WI38 (cell line): ENCODE measurements around the gene ADGRV1.

Experiments used
- H3K4me3 ChIP-seq: 2 replicates; pipeline ENCODE4 v1.5.1; 2011; ENCODE audit warnings: low read depth, mild to moderate bottlenecking, control low read depth, low read length
- TF ChIP-seq, protein P1 (sequence below): IDR thresholded peaks from 2 replicates; pipeline ENCODE4 v1.5.1; 2012; ENCODE audit warnings: low read depth, mild to moderate bottlenecking, control low read depth, low read length

Gene ADGRV1

DNA sequence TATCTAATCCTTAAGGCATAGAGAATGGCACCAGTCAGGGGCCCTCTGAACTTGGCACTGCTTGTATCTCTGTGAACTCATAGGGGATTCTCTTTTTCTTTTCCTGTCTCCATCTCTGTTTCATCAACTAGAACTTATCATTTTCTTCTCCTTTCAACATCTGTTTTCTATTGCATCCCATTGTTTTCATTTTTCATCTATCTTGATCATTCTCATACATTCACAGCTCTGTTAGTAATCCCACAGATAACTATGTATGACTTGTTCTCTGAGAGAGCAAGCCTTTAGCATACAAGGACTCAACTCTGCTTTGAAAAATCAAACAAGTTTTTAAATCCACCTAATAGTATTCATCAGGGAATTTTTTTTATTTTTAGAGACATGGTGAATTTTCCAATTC is 560.2 kb downstream of the ADGRV1 start:
- TF ChIP-seq, protein P1, sequence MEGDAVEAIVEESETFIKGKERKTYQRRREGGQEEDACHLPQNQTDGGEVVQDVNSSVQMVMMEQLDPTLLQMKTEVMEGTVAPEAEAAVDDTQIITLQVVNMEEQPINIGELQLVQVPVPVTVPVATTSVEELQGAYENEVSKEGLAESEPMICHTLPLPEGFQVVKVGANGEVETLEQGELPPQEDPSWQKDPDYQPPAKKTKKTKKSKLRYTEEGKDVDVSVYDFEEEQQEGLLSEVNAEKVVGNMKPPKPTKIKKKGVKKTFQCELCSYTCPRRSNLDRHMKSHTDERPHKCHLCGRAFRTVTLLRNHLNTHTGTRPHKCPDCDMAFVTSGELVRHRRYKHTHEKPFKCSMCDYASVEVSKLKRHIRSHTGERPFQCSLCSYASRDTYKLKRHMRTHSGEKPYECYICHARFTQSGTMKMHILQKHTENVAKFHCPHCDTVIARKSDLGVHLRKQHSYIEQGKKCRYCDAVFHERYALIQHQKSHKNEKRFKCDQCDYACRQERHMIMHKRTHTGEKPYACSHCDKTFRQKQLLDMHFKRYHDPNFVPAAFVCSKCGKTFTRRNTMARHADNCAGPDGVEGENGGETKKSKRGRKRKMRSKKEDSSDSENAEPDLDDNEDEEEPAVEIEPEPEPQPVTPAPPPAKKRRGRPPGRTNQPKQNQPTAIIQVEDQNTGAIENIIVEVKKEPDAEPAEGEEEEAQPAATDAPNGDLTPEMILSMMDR: no peak
- H3K4me3 ChIP-seq: no peak overlapping the region

DNA sequence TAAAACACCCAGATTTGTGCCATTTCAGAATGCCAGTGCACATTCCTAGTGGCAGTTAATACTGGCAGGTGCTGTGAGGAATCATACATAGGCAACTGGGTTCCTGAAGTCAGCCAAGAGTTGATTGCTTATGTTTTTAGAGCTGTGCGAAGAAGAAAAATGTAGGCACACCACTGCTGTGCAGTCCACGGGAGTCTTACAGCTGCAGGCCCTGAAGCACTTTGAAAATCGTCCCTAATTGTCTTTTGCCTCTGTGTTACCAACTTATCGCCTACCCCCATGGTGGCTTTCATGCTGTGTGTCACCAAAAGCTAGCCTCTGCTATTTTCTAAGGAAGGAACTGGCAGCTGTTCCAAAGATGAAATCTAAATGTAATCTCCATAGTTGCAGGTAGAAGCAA is 560.6 kb downstream of the ADGRV1 start:
- H3K4me3 ChIP-seq: no peak overlapping the region
- TF ChIP-seq, protein P1: no peak

GRCh38 chr5:91119981-91120850 is 561.6 kb downstream of the ADGRV1 start:
- TF ChIP-seq, protein P1: no peak
- no peak overlapping the region for H3K4me3 ChIP-seq

GRCh38 chr5:91121347-91121993 is 562.9 kb downstream of the ADGRV1 start:
- H3K4me3 ChIP-seq: no peak overlapping the region
- TF ChIP-seq, protein P1: no peak

DNA sequence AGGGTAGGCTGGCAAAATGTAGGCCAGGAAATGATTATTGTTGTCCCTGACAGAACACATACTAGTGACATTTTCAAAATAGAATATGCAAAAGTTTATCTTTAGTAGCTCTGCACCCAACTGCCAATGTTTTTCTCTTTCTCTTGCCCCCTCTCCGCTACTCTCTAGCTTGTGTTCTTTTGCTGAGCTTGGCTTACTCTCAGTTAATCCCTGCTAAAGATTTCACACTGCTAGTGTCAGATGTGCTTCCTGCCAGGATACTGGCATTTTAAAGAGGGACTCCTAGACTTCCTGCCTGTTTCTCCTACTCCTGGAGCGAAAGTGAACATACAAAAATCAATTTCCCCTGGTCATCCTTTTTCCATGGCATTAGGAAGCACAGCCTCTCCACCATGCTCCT is 564.1 kb downstream of the ADGRV1 start:
- H3K4me3 ChIP-seq: no peak overlapping the region
- TF ChIP-seq, protein P1: no peak

GRCh38 chr5:91123291-91123690 is 564.7 kb downstream of the ADGRV1 start:
- TF ChIP-seq, protein P1: no peak
- H3K4me3 ChIP-seq: no peak overlapping the region

- TF ChIP-seq, protein P1: no peak
- no peak overlapping the region for H3K4me3 ChIP-seq
Observed at GRCh38 chr5:91123901-91124300, 565.3 kb downstream of the ADGRV1 start.
